ENCODE data around the gene MALAT1. TPM values are rescaled to one million over a fixed set of nuclear protein-coding genes. Genes with fewer than 3 reads are reported as not detected.
A peak's percentile ranks its signal among the peaks of the same experiment; 100 is the strongest.

The MALAT1 gene
- total and polyA plus RNA-seq, 10 of the 15 experiments (the other 5 are each of a cell fraction or from before 2014, with no cell fraction given), result 448 to 8,160 (median 2,019) TPM

DNA sequence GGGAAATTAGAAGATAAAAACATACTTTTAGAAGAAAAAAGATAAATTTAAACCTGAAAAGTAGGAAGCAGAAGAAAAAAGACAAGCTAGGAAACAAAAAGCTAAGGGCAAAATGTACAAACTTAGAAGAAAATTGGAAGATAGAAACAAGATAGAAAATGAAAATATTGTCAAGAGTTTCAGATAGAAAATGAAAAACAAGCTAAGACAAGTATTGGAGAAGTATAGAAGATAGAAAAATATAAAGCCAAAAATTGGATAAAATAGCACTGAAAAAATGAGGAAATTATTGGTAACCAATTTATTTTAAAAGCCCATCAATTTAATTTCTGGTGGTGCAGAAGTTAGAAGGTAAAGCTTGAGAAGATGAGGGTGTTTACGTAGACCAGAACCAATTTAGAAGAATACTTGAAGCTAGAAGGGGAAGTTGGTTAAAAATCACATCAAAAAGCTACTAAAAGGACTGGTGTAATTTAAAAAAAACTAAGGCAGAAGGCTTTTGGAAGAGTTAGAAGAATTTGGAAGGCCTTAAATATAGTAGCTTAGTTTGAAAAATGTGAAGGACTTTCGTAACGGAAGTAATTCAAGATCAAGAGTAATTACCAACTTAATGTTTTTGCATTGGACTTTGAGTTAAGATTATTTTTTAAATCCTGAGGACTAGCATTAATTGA is 1.0 kb downstream of the MALAT1 start (continued):
- TF ChIP-seq, protein P1, sequence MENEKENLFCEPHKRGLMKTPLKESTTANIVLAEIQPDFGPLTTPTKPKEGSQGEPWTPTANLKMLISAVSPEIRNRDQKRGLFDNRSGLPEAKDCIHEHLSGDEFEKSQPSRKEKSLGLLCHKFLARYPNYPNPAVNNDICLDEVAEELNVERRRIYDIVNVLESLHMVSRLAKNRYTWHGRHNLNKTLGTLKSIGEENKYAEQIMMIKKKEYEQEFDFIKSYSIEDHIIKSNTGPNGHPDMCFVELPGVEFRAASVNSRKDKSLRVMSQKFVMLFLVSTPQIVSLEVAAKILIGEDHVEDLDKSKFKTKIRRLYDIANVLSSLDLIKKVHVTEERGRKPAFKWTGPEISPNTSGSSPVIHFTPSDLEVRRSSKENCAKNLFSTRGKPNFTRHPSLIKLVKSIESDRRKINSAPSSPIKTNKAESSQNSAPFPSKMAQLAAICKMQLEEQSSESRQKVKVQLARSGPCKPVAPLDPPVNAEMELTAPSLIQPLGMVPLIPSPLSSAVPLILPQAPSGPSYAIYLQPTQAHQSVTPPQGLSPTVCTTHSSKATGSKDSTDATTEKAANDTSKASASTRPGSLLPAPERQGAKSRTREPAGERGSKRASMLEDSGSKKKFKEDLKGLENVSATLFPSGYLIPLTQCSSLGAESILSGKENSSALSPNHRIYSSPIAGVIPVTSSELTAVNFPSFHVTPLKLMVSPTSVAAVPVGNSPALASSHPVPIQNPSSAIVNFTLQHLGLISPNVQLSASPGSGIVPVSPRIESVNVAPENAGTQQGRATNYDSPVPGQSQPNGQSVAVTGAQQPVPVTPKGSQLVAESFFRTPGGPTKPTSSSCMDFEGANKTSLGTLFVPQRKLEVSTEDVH (IDR thresholded peaks at IDR 0.05; ENCODE audit: low read depth, partially characterized antibody), result no peak
- TF ChIP-seq ETV6 (conservative IDR thresholded peaks at IDR 0.05 in 1 of 2, IDR thresholded peaks at IDR 0.05 in 1 of 2; ENCODE audit: borderline replicate concordance in 1 of 2, low read depth in 1 of 2), result no peak
- no peak for TF ChIP-seq SUZ12 (IDR thresholded peaks at IDR 0.05; ENCODE audit: unreplicated experiment)
- TF ChIP-seq NBN (IDR thresholded peaks at IDR 0.05), result peak; percentile 15; the same call in 1 of the 2 replicates
- TF ChIP-seq CHD2 (IDR thresholded peaks at IDR 0.05; ENCODE audit: borderline replicate concordance, low read depth, low read length), result 0 out of 2 replicates have a peak, but pooled peaks have one; percentile 15
- TF ChIP-seq, protein P2, sequence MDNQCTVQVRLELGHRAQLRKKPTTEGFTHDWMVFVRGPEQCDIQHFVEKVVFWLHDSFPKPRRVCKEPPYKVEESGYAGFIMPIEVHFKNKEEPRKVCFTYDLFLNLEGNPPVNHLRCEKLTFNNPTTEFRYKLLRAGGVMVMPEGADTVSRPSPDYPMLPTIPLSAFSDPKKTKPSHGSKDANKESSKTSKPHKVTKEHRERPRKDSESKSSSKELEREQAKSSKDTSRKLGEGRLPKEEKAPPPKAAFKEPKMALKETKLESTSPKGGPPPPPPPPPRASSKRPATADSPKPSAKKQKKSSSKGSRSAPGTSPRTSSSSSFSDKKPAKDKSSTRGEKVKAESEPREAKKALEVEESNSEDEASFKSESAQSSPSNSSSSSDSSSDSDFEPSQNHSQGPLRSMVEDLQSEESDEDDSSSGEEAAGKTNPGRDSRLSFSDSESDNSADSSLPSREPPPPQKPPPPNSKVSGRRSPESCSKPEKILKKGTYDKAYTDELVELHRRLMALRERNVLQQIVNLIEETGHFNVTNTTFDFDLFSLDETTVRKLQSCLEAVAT (IDR thresholded peaks at IDR 0.05), result peak; percentile 78
- TF ChIP-seq, protein P3, sequence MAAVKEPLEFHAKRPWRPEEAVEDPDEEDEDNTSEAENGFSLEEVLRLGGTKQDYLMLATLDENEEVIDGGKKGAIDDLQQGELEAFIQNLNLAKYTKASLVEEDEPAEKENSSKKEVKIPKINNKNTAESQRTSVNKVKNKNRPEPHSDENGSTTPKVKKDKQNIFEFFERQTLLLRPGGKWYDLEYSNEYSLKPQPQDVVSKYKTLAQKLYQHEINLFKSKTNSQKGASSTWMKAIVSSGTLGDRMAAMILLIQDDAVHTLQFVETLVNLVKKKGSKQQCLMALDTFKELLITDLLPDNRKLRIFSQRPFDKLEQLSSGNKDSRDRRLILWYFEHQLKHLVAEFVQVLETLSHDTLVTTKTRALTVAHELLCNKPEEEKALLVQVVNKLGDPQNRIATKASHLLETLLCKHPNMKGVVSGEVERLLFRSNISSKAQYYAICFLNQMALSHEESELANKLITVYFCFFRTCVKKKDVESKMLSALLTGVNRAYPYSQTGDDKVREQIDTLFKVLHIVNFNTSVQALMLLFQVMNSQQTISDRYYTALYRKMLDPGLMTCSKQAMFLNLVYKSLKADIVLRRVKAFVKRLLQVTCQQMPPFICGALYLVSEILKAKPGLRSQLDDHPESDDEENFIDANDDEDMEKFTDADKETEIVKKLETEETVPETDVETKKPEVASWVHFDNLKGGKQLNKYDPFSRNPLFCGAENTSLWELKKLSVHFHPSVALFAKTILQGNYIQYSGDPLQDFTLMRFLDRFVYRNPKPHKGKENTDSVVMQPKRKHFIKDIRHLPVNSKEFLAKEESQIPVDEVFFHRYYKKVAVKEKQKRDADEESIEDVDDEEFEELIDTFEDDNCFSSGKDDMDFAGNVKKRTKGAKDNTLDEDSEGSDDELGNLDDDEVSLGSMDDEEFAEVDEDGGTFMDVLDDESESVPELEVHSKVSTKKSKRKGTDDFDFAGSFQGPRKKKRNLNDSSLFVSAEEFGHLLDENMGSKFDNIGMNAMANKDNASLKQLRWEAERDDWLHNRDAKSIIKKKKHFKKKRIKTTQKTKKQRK (IDR thresholded peaks at IDR 0.05; ENCODE audit: low read depth, low read length), result peak; percentile 42; the same call in 1 of the 2 replicates
- TF ChIP-seq IKZF2 (IDR thresholded peaks at IDR 0.05), result no peak
- TF ChIP-seq, protein P4, sequence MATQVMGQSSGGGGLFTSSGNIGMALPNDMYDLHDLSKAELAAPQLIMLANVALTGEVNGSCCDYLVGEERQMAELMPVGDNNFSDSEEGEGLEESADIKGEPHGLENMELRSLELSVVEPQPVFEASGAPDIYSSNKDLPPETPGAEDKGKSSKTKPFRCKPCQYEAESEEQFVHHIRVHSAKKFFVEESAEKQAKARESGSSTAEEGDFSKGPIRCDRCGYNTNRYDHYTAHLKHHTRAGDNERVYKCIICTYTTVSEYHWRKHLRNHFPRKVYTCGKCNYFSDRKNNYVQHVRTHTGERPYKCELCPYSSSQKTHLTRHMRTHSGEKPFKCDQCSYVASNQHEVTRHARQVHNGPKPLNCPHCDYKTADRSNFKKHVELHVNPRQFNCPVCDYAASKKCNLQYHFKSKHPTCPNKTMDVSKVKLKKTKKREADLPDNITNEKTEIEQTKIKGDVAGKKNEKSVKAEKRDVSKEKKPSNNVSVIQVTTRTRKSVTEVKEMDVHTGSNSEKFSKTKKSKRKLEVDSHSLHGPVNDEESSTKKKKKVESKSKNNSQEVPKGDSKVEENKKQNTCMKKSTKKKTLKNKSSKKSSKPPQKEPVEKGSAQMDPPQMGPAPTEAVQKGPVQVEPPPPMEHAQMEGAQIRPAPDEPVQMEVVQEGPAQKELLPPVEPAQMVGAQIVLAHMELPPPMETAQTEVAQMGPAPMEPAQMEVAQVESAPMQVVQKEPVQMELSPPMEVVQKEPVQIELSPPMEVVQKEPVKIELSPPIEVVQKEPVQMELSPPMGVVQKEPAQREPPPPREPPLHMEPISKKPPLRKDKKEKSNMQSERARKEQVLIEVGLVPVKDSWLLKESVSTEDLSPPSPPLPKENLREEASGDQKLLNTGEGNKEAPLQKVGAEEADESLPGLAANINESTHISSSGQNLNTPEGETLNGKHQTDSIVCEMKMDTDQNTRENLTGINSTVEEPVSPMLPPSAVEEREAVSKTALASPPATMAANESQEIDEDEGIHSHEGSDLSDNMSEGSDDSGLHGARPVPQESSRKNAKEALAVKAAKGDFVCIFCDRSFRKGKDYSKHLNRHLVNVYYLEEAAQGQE (IDR thresholded peaks at IDR 0.05; ENCODE audit: low read depth, low read length), result no peak
- TF ChIP-seq POLR2A (IDR thresholded peaks at IDR 0.05; ENCODE audit: low read depth, low read length), result no peak
- no peak for TF ChIP-seq ATF7 (IDR thresholded peaks at IDR 0.05; ENCODE audit: low read depth)
- TF ChIP-seq NR2C1 (IDR thresholded peaks at IDR 0.05), result no peak
- no peak for TF ChIP-seq SMARCA5 (IDR thresholded peaks at IDR 0.05)
- no peak for TF ChIP-seq NFIC (IDR thresholded peaks at IDR 0.05; ENCODE audit: low read depth, low read length)
- no peak for TF ChIP-seq EGR1 (IDR thresholded peaks at IDR 0.05; ENCODE audit: borderline replicate concordance in 1 of 2, low read depth in 2 of 2, low read length in 2 of 2)

All from GM12878 (cell line).